T-helper 2 cell (primary cell): ENCODE data around the gene BCL2L13.
"Not testable (repeated sequence)": the region's sequence is repeated elsewhere in the genome, so short reads cannot be mapped to it uniquely, and the experiment has no call there.

Source experiments
- DNase-seq, 5 experiments: peaks; one replicate each; pipeline versions ENCODE4 v3.0.0 to v3.0.0-alpha.2; 2012 to 2022
- total RNA-seq, 2 donors: gene quantifications; one replicate each; lab custom pipeline; 2026; lab: John Stamatoyannopoulos, UW

Gene BCL2L13
- 34.0 to 55.7 reads per million in 2 donors for total RNA-seq

DNA sequence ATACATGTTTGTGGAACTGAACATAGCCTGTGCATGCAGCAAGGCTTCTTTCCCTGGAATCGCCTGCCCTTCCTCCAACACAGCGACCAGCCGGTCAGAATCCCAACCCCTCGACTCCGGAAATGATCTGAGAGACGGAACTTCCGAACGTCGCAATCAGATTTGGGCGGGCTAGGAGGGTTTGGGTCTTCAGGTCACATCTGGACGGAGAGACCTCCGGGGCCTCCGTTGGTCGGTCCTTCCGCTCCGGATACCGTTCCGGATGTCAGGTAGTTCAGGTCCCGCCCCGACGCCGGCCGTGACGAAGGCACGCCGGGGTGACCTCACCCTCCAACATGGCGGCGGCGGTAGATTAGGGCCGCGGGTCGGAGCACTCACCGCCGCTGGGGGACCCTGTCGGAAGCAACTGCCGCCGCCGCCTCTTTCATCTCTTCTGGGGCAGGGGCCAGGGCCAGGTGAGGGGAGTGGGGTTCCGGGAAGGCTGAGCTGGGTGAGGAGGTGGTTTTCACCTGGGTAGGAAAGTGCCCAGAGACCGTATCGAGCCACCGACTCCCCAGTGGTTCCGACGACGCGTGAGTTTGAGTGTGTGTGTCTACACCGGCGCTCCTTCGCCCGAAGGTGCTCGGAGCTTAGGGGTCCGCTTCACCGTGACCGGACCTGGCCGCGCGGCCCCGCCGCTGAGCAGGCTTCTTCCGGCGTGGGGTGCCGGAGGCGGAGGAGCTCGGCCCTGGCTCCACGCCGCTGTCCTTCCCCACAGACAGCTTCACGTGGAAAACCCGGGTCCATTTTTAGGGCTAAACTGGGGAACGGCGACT lies at the start of gene BCL2L13:
Gene BCL2L13, plus strand, starts transcription at position 326 of the 815 bp plus-strand sequence. CDS start 16,955 bp downstream, outside the sequence.
- DNase-seq, result peak; percentile 74 to 94 (median 81)

DNA sequence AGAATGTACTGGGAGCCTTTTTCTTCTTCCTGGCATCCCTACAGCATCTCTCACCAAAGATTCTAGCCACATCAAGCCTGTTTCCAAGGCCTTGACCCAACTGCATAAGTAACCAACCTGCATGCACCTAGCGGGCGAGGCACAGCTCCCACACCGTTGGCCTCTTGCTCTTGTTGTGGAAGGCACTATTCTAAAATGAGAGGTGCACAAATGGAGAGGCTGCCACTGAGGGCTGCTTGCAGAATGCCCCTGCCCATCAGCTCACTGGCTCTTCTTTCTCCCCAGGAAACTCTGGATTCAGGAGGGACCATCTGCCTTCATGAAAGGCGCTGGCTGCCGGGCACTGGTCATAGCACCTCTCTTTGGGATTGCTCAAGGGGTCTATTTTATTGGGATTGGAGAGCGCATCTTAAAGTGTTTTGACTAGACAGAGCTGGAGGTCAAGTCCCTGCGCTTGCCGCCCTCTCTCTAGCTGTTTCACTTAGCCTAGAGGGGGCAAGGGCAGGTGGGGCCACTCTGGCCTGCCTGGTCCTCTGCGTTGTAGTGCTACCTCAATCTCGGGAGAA lies 48.7 kb upstream of the BCL2L13 start:
- DNase-seq, result no peak

- DNase-seq, result no peak
Measured at GRCh38 chr22:17590586-17590985, 48.0 kb upstream of the BCL2L13 start.

DNA sequence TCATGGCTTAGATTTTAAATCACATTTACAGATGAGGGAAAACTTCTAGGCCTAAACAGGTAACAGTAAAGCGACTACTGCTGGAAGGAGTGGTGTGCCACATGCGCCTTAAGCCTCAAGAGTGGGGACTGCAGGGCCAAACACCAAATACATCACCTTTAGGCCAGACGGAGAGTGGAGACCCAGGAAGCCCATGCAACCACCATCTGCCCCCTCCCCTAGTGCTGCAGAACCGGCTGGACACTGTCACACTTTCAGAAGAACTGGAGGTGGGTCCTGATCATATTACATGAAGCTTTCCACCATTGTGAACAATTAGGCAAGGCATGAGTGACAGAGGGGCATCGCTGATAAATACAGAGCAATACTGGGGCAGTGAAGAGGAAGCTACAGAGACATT lies 46.4 kb upstream of the BCL2L13 start:
- DNase-seq, result no peak

GRCh38 chr22:17596226-17596625 lies 42.3 kb upstream of the BCL2L13 start:
- DNase-seq, result no peak

DNA sequence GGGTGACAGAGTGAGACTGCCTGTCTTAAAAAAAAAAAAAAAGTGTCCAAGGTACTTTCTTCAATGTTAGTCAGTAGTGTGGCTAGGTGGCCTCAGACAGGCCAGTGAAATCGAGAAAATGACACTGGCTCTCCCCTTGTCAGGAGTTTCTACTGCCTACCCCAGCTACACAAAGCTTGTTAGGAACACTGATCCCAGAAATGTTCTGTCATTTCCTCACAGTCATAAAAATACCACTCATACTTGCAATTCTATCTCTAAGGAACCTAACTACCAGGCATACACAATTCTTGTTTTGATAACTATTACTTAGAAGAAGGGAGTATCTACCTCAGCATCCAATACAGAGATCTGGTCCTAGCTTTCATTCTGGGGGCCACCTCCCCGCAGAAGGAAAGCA lies 41.3 kb upstream of the BCL2L13 start:
- DNase-seq, result no peak

- DNase-seq, result no peak
Measured at GRCh38 chr22:17598318-17598717, 40.2 kb upstream of the BCL2L13 start.

- DNase-seq, result no peak
Measured at GRCh38 chr22:17601031-17601430, 37.5 kb upstream of the BCL2L13 start.

DNA sequence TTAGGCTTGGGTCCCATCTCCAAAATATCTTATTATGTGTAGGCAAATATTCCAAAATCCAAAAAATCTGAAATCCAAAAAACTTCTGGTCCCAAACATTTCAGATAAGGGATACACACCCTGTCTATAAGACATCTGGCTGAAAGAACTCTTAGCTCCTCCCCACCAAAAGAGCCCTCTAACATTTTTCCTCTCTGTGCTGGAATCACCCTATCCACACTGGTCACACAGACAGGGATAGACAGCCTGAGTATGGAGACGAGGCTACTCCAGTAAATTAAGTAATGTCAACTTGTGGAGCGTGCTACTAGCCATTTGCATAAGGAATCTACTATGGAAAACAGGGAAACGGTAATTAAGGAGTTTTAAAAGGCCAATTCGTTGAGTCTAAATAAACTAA lies 34.9 kb upstream of the BCL2L13 start:
- DNase-seq, result no peak

DNA sequence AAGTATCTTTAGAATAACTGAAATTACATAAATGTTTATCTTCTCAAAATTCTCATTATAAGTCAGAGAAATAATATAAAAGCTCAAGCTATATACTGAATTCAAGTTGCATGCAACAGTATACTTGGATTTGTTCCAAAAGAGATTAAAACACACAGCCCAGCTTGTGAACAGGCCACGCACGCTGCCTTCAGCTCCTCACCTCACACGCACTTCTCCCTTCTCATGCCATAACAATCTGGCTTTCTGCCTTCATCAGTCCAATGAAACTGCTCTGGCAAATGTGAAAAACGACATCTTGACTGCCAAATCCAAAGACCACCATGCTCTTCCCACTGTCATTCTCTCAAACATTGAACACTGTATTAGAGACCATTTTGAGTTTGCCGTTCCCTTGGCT lies 32.1 kb upstream of the BCL2L13 start:
- no peak for DNase-seq

DNA sequence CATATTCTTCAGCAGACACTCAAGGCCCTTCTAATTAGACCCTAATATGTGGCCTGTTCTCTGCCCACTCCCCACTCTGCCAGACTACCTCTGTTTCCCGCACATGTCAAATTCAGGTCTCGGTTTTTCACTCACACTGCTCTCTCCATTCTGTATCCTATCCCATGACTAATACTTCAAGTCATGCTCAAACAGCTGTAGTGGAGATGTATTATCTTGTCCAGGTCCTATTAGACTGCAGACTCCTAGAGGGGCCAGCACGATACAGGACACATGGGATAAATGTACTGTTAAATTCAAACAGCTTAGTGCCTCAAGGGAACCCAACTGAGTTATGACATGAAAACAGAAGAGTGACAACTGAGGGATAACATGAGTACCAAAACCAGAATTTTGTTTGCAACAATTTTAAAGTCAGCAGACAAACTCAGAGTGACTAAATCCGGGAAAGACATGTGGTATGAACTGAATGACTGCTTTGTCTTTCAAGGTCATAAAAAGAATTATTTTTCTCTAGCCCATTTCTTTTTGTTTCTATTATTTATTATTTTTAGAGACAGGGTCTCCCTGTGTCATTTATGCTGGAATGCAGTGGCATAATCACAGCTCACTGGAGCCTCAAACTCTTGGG lies 30.6 kb upstream of the BCL2L13 start:
- no peak for DNase-seq

DNA sequence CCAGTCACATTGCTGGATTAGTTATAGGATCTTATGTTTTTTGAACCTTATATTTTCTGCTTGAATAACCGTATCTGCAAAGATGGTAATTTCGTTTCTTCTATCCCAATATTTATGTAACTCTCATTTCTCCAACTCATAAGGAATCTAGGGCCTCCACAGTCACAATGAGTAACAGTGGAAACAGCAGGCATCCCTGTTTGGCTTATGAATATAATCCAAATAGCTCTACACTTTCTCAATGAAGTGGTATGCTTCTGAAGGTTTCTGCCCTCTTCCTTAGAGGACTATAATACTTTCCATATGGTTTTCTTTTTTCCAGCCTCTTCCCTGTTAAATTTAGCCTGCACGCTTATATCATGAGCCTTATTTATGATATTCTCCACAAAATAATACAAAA lies 26.5 kb upstream of the BCL2L13 start:
- no peak for DNase-seq

DNA sequence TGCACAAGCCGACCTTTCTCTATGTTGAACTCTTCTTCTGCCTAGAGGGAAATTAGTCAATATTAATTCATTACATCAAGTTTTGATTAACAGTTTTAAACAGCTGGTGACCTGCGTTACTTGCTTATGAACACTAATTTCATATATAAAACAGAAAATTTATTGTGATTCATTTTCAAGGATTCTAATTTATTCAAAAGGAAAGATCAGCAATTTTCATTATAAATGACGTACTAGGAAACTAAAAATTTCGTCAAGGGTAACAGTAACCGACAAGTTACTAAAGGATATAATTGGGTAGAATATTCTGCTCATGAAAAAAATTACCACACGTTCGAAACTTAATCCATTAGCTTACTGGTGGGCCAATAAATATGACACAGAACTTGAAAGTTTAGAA lies 25.3 kb upstream of the BCL2L13 start:
- no peak for DNase-seq

GRCh38 chr22:17627961-17628405 lies 10.6 kb upstream of the BCL2L13 start:
- no peak for DNase-seq

- DNase-seq, result peak; percentile 83 to 95 (median 93)
Measured at GRCh38 chr22:17628406-17629172, 10.0 kb upstream of the BCL2L13 start, which contains the start of gene ATP6V1E1. TSS of gene ATP6V1E1 (minus strand) at chr22:17628749. CDS start at chr22:17628635, 114 bp downstream.

GRCh38 chr22:17629173-17629489 lies 9.4 kb upstream of the BCL2L13 start:
- no peak for DNase-seq

GRCh38 chr22:17629641-17630040 lies 8.9 kb upstream of the BCL2L13 start:
- DNase-seq, result no peak

DNA sequence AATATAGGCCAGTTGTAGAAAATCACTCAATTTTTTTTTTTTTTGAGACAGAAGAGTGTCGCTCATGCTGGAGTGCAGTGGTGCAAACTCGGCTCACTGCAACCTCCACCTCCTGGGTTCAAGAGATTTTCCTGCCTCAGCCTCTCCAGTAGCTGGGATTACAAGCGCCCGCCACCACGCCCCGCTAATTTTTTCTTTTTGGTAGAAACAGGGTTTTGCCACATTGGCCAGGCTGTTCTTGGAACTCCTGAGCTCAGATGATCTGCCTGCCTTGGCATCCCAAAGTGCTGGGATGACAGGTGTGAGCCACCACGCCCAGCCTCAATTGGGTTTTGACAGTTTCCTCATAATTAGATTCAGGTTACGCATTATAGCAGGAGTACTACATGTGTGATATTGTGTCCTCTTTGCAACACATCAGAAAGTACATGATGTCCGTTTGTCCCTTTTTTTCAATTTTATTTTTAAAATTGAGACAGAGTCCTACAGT lies 7.4 kb upstream of the BCL2L13 start:
- no peak for DNase-seq

GRCh38 chr22:17633217-17633997 lies 5.2 kb upstream of the BCL2L13 start:
- DNase-seq, result no peak

DNA sequence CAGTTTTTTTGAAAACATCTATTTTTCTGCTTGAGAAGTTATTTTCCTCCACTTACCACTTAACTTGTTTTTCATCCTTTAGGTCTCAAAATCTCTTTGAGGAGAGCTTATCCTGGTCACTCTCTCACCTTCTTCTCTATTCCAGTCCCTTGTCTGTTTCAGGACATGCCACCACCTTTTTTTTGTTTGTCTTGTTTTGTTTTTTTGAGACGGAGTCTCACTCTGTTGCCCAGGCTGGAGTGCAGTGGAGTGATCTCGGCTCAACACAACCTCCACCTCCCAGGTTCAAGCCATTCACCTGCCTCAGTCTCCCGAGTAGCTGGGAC lies 4.6 kb upstream of the BCL2L13 start:
- no peak for DNase-seq

- no peak for DNase-seq
Measured at GRCh38 chr22:17634696-17635095, 3.9 kb upstream of the BCL2L13 start.

- not testable (repeated sequence) for DNase-seq
Measured at GRCh38 chr22:17636850-17637249, 1.7 kb upstream of the BCL2L13 start.
